ENCODE measurements around the gene LEMD1. TPM values are rescaled to one million over a fixed set of nuclear protein-coding genes. Genes with fewer than 3 reads are reported as not detected.
"Not testable (repeated sequence)": the region's sequence is repeated elsewhere in the genome, so short reads cannot be mapped to it uniquely, and the experiment has no call there.

LEMD1 gene
- total and polyA plus RNA-seq, 8 donors: 0.28 to 0.32 TPM; not detected in 6

DNA sequence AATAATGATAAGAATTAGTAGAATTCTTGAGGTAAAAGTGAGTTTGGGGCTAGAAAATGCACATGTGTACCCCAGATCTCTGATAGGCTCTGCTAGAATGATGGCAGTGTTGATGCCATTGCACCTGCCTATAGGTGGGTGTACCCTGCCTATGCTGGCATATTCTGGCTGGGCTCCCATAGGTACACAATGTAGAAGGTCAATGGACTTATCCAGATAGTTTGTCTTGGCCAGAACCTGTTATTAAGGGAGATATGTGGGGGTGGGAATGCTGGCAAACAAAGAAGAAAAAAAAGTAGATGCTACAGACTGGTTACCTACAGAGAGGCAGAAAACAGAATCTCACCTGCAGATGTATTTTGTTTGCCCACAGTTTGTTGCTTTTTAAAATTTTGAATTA, 51.1 kb downstream of the LEMD1 start:
- no peaks in the 10 kb centered on the region for H3K9me3 ChIP-seq
- intact Hi-C loops (cut with DNase I): no loop called here
- H3K4me3 ChIP-seq: no peak overlapping the region
- peak overlapping the region in 1 of 4 donors; percentile 54 for H3K27ac ChIP-seq
- DNase-seq: peak in 4 of 6 donors; percentile 34 to 85 (median 57)
- no peaks in the 10 kb centered on the region for H3K27me3 ChIP-seq
- no peak for FAIRE-seq
- peaks cover 33 to 67% (median 64%) of the 10 kb centered on the region in 3 donors for H3K4me1 ChIP-seq
- TF ChIP-seq, protein P1, sequence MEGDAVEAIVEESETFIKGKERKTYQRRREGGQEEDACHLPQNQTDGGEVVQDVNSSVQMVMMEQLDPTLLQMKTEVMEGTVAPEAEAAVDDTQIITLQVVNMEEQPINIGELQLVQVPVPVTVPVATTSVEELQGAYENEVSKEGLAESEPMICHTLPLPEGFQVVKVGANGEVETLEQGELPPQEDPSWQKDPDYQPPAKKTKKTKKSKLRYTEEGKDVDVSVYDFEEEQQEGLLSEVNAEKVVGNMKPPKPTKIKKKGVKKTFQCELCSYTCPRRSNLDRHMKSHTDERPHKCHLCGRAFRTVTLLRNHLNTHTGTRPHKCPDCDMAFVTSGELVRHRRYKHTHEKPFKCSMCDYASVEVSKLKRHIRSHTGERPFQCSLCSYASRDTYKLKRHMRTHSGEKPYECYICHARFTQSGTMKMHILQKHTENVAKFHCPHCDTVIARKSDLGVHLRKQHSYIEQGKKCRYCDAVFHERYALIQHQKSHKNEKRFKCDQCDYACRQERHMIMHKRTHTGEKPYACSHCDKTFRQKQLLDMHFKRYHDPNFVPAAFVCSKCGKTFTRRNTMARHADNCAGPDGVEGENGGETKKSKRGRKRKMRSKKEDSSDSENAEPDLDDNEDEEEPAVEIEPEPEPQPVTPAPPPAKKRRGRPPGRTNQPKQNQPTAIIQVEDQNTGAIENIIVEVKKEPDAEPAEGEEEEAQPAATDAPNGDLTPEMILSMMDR (IDR thresholded peaks at IDR 0.05): no peak
- peak; percentile 72 to 84 (median 80) for ATAC-seq
- H3K36me3 ChIP-seq: no peaks in the 10 kb centered on the region

DNA sequence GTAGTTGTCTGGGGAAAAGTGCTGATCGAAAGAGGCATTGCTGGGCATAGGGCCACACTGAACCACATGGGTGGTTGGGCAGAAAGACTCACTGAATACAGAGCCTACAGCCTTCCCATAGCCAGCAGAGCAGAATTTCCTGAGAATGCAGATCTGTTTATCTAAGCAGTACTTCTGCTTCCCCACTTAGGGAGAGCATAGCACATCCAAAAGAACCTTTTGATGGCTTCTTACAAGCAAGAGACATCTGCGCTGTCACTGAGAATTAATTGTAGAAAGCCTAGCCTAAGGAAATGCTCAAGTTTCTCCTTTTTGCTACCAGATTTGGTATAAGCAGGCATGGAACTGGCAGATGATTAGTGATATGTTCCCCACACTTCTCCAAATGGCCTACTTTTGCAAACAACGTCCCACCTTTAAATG, 52.1 kb downstream of the LEMD1 start:
- intact Hi-C loops (cut with DNase I): no loop called here
- ATAC-seq (peak; percentile 54 to 70 (median 68)), FAIRE-seq (no peak), DNase-seq (peak in 2 of 6 donors; percentile 25 to 55)
- Histone ChIP-seq H3K9me3 (no peaks in the 10 kb centered on the region), H3K27me3 (no peaks in the 10 kb centered on the region), H3K4me1 (peaks cover 36 to 72% (median 67%) of the 10 kb centered on the region in 3 donors), H3K4me3 (no peak overlapping the region), H3K27ac (peak overlapping the region in 1 of 4 donors; percentile 46), H3K36me3 (no peaks in the 10 kb centered on the region)
- 39% methylated on average over 3 of the region's 3 CpGs for WGBS, 2 donors
- TF ChIP-seq, protein P1 (IDR thresholded peaks at IDR 0.05): no peak

- H3K9me3 ChIP-seq: no peaks in the 10 kb centered on the region
- DNase-seq (no peak), ATAC-seq (no peak), FAIRE-seq (no peak)
- 96 to 97% methylated on average over 6 of the region's 6 CpGs for WGBS, 2 donors
- no peaks in the 10 kb centered on the region for H3K36me3 ChIP-seq
- no peak overlapping the region for H3K27ac ChIP-seq
- intact Hi-C loops (cut with DNase I): no loop called here
- H3K4me1 ChIP-seq: peaks cover 36 to 66% (median 54%) of the 10 kb centered on the region in 3 donors
- no peak overlapping the region for H3K4me3 ChIP-seq
- no peaks in the 10 kb centered on the region for H3K27me3 ChIP-seq
- TF ChIP-seq, protein P1 (IDR thresholded peaks at IDR 0.05): no peak
Measured at GRCh38 chr1:205368478-205368877, 53.4 kb downstream of the LEMD1 start.

- WGBS, 2 donors: 7 to 10% methylated on average over 8 of the region's 8 CpGs
- Histone ChIP-seq H3K36me3 (no peaks in the 10 kb centered on the region), H3K4me3 (no peak overlapping the region), H3K9me3 (no peaks in the 10 kb centered on the region), H3K4me1 (peaks cover 17 to 59% (median 42%) of the 10 kb centered on the region in 3 donors), H3K27ac (peak overlapping the region in 2 of 4 donors; percentile 25 to 54), H3K27me3 (no peaks in the 10 kb centered on the region)
- FAIRE-seq (no peak), DNase-seq (peak in 5 of 6 donors; percentile 74 to 85 (median 76)), ATAC-seq (peak; percentile 63 to 85 (median 72))
- intact Hi-C loops (cut with DNase I): no loop called here
- TF ChIP-seq, protein P1 (IDR thresholded peaks at IDR 0.05): no peak
Measured at GRCh38 chr1:205365945-205366463, 55.9 kb downstream of the LEMD1 start.

GRCh38 chr1:205365086-205365485, 56.8 kb downstream of the LEMD1 start:
- DNase-seq; FAIRE-seq; H3K27me3 ChIP-seq; ATAC-seq; H3K9me3 ChIP-seq; H3K4me3 ChIP-seq; intact Hi-C loops (cut with DNase I); H3K36me3 ChIP-seq: not testable (repeated sequence)
- Histone ChIP-seq H3K27ac (peak overlapping the region in 1 of 4 donors; percentile 40), H3K4me1 (peaks cover 11 to 50% (median 34%) of the 10 kb centered on the region in 3 donors)
- 85 to 90% methylated on average over 8 of the region's 8 CpGs for WGBS, 2 donors

All from pancreas (tissue), 10 donors.